MM.1S (cell line): ENCODE results near the gene GPR52.

ENCODE experiments used
- EZH2 ChIP-seq: fragments of 300-600 bp; sonication (generic); optimal IDR thresholded peaks from 2 replicates; pipeline ENCODE3; 2017; ENCODE audit warnings: low read depth, mild to moderate bottlenecking, antibody characterized with exemption, low read length, mixed read lengths
- TF ChIP-seq, protein P1 (sequence below): fragments of 300-600 bp; sonication (generic); IDR thresholded peaks from 2 replicates; pipeline ENCODE4 v1.5.1; 2016; ENCODE audit warnings: antibody characterized with exemption, low read length, mixed read lengths

DNA sequence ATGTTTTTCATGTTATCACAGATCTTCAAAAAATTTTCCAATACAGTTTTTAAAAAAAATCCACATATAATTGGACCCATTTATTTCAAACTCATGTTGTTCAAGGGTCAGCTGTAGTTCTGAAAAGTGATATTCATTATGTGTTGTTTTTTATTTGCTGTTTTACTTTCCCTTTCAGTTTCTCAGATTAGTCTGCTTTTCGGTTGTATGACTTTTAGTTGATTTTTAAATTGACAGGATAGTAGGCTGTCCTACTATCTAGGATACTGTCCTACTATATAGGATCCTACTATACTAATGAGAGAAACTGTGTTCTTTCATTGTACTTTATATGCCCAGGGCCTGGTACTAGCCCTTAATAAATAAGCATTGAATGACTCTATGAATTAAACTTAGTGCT lies 33.6 kb upstream of the GPR52 start:
- no peak for TF ChIP-seq EZH2
- TF ChIP-seq, protein P1, sequence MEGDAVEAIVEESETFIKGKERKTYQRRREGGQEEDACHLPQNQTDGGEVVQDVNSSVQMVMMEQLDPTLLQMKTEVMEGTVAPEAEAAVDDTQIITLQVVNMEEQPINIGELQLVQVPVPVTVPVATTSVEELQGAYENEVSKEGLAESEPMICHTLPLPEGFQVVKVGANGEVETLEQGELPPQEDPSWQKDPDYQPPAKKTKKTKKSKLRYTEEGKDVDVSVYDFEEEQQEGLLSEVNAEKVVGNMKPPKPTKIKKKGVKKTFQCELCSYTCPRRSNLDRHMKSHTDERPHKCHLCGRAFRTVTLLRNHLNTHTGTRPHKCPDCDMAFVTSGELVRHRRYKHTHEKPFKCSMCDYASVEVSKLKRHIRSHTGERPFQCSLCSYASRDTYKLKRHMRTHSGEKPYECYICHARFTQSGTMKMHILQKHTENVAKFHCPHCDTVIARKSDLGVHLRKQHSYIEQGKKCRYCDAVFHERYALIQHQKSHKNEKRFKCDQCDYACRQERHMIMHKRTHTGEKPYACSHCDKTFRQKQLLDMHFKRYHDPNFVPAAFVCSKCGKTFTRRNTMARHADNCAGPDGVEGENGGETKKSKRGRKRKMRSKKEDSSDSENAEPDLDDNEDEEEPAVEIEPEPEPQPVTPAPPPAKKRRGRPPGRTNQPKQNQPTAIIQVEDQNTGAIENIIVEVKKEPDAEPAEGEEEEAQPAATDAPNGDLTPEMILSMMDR = no peak
